ENCODE results near the gene NEIL1.
"Not testable (repeated sequence)": the region's sequence is repeated elsewhere in the genome, so short reads cannot be mapped to it uniquely, and the experiment has no call there.

The NEIL1 gene

DNA sequence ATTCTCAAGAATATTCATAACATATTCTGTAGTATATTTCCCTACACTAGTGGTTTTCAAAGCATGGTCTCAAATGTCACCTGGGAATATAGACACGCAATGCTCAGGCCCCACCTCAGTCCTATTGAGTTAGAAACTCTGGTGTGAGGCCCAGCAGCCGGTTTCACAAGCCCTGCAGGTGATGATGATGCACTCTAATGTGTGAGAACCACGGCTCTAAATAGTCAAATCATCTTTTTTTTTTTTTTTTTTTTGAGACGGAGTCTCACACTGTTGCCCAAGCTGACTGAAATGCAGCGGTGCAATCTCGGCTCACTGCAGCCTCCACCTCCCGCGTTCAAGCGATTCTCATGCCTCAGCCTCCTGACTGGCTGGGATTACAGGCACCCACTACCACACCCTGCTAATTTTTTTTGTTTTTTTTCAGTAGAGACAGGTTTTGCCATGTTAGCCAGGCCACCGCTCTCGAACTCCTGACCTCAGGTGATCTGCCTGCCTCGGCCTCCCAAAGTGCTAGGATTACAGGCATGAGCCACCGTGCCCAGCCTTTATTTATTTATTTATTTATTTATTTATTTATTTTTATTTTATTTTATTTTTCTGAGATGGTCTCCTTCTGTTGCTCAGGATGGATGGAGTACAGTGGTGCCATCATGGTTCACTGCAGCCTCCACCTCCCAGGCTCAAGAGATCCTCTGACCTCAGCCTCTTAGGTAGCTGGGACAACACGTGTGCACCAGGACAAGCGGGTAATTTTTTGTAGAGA is 13.0 kb upstream of the NEIL1 start:
- not testable (repeated sequence) for DNase-seq (ENCODE audit: extremely low read depth in 1 of 2, low read depth in 1 of 2)

DNA sequence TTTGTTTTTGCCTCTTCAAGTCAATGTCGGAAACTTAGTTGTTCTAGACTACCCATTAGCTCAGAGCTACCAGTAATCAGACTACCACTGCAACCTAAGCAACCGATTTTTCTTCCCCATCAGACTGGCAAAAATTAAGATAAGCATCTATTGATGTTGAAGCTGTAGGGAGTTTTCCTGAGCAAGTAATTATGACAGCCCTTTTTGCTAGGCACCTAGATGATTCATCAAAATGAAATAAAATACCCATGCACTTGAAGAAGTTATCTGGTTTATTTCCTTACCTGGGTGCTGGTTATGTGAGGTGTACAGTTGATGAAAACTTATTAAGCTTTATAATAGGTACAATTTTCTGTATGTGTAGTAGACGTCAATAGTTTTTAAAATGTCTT is 11.5 kb upstream of the NEIL1 start:
- no peak for DNase-seq (ENCODE audit: extremely low read depth in 1 of 2, low read depth in 1 of 2)

DNA sequence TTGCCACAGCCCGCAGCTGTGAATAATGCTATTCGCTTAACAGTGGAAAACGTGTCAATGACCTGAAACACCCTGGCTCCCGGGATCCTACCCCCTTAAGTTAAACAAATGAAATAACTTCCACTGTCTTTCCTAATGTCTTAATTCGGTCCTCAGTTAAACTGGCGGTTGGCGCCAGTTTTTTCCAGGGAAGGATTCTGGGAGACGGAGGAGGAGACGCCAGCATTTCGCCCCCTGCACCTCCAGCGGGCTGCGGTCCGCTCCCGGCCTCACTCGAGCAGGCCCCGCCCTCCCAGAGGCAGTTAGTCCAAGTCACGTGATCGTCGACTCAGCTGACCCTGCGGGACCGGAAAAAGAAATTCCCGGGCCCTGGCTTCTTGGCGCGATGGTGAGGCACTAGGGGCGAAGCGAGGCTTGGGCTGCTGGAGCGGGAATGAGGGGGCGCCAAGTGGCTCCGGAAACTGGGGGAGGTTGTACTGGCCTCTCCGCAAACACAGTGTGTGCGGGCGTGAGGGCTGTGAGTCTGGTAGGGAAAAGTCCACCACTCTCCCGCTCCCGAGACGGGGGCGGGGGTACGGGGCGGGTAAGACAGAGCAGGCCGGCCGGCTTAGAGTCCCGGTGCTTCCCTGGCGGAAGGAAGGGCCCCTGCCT is 11.0 kb upstream of the NEIL1 start, which contains the start of gene COMMD4:
Gene COMMD4 (plus strand): TSS at position 359 of the 651 bp plus-strand sequence. CDS start 27 bp downstream, at position 386.
- DNase-seq (ENCODE audit: extremely low read depth in 1 of 2, low read depth in 1 of 2): peak; percentile 19 to 47

DNA sequence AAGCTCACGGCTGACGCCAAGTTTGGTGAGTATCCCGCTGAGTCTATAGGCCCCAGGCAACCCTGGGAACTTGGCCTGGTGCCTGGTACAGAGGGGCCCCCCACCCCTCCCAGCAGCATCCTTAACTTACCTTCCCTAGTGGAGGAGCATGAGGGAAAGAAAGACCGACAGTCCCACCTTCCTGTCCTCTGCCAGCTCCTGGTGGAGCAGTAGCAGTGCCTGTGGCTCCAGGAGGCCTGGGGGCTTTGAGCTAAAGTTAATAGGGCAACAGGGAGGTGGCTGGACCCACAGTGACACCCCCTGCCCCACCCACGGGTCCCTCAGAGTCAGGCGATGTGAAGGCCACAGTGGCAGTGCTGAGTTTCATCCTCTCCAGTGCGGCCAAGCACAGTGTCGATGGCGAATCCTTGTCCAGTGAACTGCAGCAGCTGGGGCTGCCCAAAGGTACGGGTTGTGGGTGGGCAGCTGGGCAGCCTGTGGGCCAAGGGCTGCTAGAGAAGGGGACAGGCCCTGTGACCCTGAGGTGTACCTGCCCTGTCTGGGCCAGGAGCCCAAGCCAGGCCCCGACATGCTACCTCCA is 8.1 kb upstream of the NEIL1 start:
- DNase-seq (ENCODE audit: extremely low read depth in 1 of 2, low read depth in 1 of 2): no peak

DNA sequence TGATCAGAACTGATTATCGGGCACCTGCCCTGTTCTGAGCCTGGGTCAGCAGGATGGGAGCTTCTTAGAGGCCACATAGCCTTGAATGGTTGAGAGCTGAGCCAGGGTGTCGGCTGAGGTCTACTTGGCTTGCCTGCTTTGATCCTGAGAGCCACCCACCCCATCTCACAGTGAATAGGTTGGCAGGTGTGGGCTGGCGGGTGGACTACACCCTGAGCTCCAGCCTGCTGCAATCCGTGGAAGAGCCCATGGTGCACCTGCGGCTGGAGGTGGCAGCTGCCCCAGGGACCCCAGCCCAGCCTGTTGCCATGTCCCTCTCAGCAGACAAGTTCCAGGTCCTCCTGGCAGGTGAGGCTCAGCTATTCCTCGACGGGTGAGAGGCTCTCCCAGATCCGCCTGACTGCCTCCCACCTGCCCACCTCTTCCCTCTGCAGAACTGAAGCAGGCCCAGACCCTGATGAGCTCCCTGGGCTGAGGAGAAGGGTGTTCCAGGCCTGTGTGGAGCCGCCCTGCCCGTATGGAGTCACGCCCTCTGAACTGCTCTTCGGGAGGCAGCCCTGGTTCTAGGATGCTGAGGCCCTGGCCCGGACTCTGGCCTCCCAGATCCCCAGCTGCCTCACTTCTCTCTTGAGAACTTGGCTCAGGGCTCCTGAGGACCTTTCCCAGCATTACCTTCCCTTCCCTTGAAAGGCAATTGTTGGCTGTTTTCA is 7.2 kb upstream of the NEIL1 start:
- DNase-seq (ENCODE audit: extremely low read depth in 1 of 2, low read depth in 1 of 2): no peak

DNA sequence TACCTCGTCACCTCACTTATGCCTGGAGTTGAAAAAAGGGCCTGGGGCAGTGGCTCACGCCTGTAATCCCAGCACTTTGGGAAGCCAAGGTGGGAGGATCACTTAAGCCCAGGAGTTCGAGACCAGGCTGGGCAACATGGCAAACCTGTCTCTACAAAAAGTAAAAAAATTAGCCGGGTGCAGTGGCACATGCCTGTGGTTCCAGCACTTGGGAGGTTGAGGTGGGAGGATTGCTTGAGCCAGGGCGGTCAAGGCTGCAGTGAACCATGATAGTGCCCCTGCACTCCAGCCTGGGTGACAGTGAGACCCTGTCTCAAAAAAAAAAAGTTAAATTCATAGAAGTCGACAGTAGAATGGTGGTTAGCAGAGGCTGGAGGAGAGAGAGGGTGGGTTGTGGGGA is 4.6 kb upstream of the NEIL1 start:
- DNase-seq (ENCODE audit: extremely low read depth in 1 of 2, low read depth in 1 of 2): no peak

- DNase-seq (ENCODE audit: extremely low read depth in 1 of 2, low read depth in 1 of 2): not testable (repeated sequence)
Observed at GRCh38 chr15:75343953-75344352, 2.9 kb upstream of the NEIL1 start.

DNA sequence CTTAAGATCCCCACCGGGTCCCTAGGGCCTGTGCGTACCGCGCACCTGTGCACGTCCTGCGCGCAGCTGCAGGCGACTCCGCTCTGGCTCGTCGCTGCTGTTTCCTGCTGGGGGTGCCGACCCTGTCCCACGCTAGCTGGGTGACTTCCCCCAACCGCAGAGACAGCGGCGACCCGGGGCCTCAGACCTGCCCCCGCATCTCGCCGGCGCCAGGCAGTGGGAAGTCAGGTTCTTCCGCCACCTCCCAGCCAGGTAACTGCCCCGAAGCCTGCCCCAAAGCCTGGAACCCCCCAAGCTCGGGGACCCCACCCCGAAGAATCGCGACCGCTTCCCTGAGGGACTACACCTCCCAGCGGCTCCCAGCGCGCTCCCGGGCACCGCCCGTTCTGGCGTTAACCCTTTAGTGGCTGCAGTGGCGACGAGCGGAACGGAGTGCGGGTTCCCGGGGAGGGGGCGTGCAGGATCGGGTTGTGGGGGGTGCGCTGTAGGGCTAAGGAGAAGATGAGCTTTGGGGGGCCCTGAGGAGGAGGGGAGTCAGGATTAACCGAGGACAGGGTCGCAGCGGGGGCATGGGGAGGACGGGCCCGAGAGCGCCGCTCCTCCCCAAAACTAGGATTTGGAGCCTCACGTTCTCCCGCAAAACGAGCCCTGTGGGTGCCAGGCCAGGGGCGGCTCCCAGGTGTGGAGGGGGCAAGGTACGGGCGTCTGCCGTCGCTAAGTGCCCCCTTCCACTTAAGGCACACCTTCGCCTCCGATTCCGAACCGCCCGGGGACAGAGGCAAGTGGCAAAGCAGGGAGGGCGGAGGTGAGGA is 589 bp downstream of the NEIL1 start:
- peak in 1 of 2 donors; percentile 24 for DNase-seq (ENCODE audit: extremely low read depth in 1 of 2, low read depth in 1 of 2)

DNA sequence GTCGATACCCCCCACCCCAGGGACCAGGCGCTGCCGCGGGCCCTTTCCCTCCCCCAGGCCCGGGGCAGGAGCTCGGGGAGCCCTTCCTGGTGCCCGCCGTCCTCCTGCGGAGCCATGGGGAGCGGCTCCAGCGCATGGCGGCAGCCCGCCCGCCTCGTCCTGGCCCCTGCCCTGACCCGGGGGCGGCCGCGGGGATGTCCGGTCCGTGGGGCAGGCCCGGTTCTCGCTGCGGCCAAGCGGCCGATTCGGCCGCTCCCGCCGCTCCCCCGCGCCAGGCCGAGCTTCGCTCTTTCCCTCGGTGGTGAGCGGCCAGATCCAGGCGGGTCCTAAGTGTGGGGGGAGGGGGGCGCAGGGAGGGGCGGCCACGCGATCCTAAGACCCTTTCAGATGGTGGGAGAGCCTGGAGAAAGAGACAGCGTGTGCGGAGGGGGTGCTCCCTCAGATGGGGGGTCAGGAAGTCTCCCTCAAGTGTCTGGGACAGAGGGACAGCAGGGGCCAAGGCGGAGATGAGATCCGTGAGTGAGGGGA is 1.3 kb downstream of the NEIL1 start:
- no peak for DNase-seq (ENCODE audit: extremely low read depth in 1 of 2, low read depth in 1 of 2)

DNA sequence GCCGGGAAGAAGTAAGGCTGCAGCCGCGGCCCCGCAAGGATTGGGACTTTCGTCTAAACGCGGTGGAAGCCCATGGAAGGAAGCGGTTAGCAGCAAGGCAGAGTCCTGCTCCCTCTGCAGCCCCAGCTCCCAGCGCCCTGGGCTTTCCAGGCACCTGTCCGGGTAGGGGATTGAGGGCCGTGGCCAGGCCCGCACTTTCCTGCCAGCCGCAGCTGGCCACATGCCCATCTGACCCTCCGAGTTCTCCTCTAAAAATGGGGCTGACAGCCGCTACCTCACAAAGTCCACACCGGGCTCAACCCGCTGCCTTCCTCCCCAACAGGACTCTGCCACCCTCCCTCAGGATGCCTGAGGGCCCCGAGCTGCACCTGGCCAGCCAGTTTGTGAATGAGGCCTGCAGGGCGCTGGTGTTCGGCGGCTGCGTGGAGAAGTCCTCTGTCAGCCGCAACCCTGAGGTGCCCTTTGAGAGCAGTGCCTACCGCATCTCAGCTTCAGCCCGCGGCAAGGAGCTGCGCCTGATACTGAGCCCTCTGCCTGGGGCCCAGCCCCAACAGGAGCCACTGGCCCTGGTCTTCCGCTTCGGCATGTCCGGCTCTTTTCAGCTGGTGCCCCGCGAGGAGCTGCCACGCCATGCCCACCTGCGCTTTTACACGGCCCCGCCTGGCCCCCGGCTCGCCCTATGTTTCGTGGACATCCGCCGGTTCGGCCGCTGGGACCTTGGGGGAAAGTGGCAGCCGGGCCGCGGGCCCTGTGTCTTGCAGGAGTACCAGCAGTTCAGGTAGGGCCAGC is 1.9 kb downstream of the NEIL1 start:
- no peak for DNase-seq (ENCODE audit: extremely low read depth in 1 of 2, low read depth in 1 of 2)

- not testable (repeated sequence) for DNase-seq (ENCODE audit: extremely low read depth in 1 of 2, low read depth in 1 of 2)
Observed at GRCh38 chr15:75349351-75349669, 2.5 kb downstream of the NEIL1 start.

DNA sequence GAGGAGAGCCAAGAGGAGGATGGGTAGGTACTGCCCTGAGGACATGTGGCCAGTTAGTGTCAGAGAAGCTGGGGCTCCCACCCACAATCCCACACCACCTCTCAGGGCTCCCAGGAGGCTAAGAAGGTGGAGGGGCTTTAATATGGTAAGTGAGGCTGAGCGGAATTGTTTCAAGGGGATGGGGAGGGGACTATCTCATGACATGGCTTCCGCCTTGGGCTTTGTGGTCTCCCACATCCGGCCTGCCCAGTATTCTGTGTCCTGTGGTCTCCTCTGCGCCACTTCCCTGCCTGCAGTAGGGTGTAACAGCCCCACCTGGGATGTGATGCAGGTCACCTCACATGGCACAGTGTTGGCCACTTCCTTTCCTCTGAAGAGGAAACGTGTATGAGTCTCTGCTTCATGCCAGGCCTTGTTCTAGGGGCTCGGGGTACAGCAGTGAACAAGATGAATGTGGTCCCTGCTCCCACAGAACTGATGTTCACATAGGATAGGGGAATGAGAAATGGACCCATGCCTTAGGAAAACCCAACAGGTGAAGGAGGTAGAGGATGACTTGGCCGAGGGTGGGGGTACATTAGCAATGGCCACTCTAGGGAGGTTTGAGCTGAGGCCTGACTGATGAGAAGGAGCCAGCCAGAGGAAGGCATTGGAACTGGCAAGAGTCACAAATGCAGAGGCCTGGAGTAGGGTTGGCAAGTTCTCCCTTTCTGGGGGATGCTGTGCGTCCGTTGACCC is 3.2 kb downstream of the NEIL1 start:
- DNase-seq (ENCODE audit: extremely low read depth in 1 of 2, low read depth in 1 of 2): peak; percentile 46 to 55

DNA sequence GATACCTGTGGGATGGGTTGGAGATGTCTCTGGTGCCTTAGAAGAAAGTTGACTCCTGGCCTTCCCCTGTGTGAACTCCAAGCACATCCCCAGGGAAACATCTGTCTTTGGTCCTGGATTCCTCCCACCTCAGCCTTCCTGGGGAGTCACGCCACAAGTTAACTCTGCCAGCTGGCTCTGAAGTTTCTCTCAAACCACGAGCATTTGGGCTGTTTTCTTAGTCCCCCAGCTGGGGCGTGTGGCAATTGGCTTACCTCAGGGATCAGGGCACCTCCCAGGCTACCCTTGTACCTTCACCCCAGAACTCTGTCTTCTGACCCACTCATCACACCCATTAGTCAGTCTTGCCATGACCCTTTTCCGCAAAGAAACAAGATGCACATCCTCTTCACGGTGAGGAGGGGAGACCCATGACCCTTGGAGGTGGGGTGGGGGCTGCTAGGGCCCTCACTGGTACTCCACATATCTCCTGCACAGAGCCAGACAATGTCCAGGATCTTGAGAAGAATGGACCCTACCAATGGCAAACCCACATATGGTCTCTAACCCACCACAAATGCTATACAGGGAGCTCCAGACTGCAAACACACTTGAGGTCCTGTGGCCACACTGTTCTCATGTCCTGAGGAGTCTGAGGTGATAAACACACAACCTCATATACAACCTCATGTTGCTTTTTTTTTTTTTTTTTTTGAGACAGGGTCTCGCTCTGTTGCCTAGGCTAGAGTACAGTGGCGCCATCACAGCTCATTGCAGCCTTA is 3.9 kb downstream of the NEIL1 start:
- no peak for DNase-seq (ENCODE audit: extremely low read depth in 1 of 2, low read depth in 1 of 2)

DNA sequence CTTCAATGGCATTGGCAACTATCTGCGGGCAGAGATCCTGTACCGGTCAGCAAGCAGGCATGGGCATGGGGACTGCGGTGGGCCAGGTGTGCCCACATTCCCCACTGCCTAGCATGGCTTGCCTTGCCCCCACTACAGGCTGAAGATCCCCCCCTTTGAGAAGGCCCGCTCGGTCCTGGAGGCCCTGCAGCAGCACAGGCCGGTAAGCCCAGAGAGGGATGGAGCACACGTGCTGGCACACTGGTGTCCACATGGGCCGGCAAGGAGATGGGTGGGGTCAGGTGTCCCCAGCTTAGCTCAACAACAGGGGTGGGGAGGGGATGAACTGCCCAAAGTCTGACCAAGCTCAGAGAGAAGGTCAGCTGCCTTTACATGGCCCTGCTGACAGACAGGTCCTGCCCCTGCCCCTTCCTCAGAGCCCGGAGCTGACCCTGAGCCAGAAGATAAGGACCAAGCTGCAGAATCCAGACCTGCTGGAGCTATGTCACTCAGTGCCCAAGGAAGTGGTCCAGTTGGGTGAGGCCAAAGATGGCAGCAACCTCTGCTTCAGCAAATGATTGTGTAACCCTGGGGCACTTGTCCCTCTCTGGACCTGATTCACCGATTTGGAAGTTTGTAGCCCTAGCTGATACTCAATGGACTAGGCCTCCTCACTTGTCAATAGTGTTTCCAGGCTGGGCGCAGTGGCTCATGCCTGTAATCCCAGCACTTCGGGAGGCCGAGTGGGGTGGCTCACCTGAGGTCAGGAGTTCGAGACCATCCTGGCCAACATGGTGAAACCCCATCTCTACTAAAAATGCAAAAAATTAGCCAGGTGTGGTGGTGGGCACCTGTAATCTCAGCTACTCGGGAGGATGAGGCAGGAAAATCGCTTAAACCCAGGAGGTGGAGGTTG is 5.6 kb downstream of the NEIL1 start:
- no peak for DNase-seq (ENCODE audit: extremely low read depth in 1 of 2, low read depth in 1 of 2)

DNA sequence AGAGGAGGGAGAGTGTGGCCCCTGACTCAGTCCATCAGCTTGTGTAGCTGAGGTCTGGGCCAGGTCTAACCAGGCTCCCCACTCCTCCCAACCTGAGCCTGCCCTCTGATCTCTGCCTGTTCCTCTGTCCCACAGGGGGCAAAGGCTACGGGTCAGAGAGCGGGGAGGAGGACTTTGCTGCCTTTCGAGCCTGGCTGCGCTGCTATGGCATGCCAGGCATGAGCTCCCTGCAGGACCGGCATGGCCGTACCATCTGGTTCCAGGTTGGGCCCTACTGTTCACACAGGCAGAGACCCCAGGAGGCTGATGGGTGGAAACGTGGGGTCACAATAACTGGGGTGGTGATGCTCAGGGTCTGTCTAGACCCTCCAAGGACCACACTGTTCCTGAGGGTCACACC is 6.8 kb downstream of the NEIL1 start:
- DNase-seq (ENCODE audit: extremely low read depth in 1 of 2, low read depth in 1 of 2): no peak

GRCh38 chr15:75354454-75354853 is 7.6 kb downstream of the NEIL1 start:
- DNase-seq (ENCODE audit: extremely low read depth in 1 of 2, low read depth in 1 of 2): no peak

DNA sequence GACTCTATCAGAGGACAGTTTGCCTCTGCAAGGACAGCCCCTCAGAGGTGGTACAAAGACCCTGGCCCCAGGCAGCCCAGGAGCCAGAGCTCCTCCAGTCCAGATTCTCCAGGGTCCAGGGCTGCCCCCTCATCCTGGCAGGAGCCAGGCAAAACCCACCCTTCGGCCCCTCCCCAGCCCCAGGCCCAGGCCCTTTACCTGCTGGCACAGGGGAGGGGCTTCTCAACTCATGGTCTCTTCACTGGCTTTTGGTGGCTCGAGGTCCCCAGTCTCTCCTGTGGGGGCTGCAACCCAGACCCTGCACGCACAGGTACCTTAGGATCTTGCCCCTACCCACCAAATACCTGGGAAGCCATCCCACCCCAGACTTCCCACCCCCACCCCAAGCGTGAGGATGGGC is 8.5 kb downstream of the NEIL1 start:
- DNase-seq (ENCODE audit: extremely low read depth in 1 of 2, low read depth in 1 of 2): no peak
